ENCODE measurements around the gene TMED9. TPM values are rescaled to one million over a fixed set of nuclear protein-coding genes. Genes with fewer than 3 reads are reported as not detected.

TMED9 gene
- total and polyA plus RNA-seq, 8 donors, result 99.1 to 167 (median 112) TPM

Other genes starting within 250 kb of the TMED9 start
- gene LMAN2, start 240.5 kb upstream of the TMED9 start, total RNA-seq, result 100 to 1,000 TPM in 2 of 6 donors, 10 to 100 TPM in 4; 71.1 to 128 (median 92.6) TPM
- gene LMAN2, start 240.5 kb upstream of the TMED9 start, polyA plus RNA-seq, result 100 to 1,000 TPM in 1 of 2 donors, 10 to 100 TPM in 1; 80.7 to 110 TPM
- gene RGS14, start 234.3 kb upstream of the TMED9 start, total RNA-seq, result 10 to 100 TPM in 4 of 6 donors, 1 to 10 TPM in 2; 7.0 to 15.7 (median 11.3) TPM
- gene RGS14, start 234.3 kb upstream of the TMED9 start, polyA plus RNA-seq, result 10 to 100 TPM; 24.7 to 30.9 TPM
- not detected for gene SLC34A1, start 207.8 kb upstream of the TMED9 start, total RNA-seq
- gene SLC34A1, start 207.8 kb upstream of the TMED9 start, polyA plus RNA-seq, result not detected
- not detected for gene PFN3, start 191.5 kb upstream of the TMED9 start, total RNA-seq
- gene PFN3, start 191.5 kb upstream of the TMED9 start, polyA plus RNA-seq, result not detected
- 1 to 10 TPM in 5 of 6 donors, under 1 TPM in 1; 0.83 to 2.6 (median 1.8) TPM for gene F12, start 182.6 kb upstream of the TMED9 start, total RNA-seq
- 1 to 10 TPM; 1.1 to 2.2 TPM for gene F12, start 182.6 kb upstream of the TMED9 start, polyA plus RNA-seq
- gene GRK6, start 165.5 kb upstream of the TMED9 start, total RNA-seq, result 10 to 100 TPM; 10.6 to 14.5 (median 12.3) TPM
- 1 to 10 TPM; 7.2 to 7.6 TPM for gene GRK6, start 165.5 kb upstream of the TMED9 start, polyA plus RNA-seq
- gene PRR7, start 145.4 kb upstream of the TMED9 start, total RNA-seq, result 1 to 10 TPM; 1.7 to 3.5 (median 2.5) TPM
- gene PRR7, start 145.4 kb upstream of the TMED9 start, polyA plus RNA-seq, result 1 to 10 TPM; 2.8 to 3.2 TPM
- gene DBN1, start 118.6 kb upstream of the TMED9 start, total RNA-seq, result 10 to 100 TPM; 10.2 to 38.2 (median 15.7) TPM
- gene DBN1, start 118.6 kb upstream of the TMED9 start, polyA plus RNA-seq, result 10 to 100 TPM; 17.1 to 29.2 TPM
- 10 to 100 TPM in 2 of 6 donors, 1 to 10 TPM in 4; 3.9 to 39.9 (median 8.7) TPM for gene PDLIM7, start 94.6 kb upstream of the TMED9 start, total RNA-seq
- gene PDLIM7, start 94.6 kb upstream of the TMED9 start, polyA plus RNA-seq, result 10 to 100 TPM; 23.2 to 38.0 TPM
- gene DOK3, start 82.4 kb upstream of the TMED9 start, total RNA-seq, result 10 to 100 TPM in 1 of 6 donors, 1 to 10 TPM in 4, under 1 TPM in 1; 0.98 to 11.4 (median 4.3) TPM
- 1 to 10 TPM; 3.9 to 6.5 TPM for gene DOK3, start 82.4 kb upstream of the TMED9 start, polyA plus RNA-seq
- 10 to 100 TPM; 24.3 to 47.4 (median 39.4) TPM for gene DDX41, start 75.2 kb upstream of the TMED9 start, total RNA-seq
- gene DDX41, start 75.2 kb upstream of the TMED9 start, polyA plus RNA-seq, result 10 to 100 TPM; 68.3 to 88.1 TPM
- 10 to 100 TPM; 30.1 to 79.7 (median 41.8) TPM for gene FAM193B, start 37.6 kb upstream of the TMED9 start, total RNA-seq
- gene FAM193B, start 37.6 kb upstream of the TMED9 start, polyA plus RNA-seq, result 100 to 1,000 TPM; 399 to 519 TPM
- 10 to 100 TPM; 12.6 to 20.3 (median 15.8) TPM for gene B4GALT7, start 7.9 kb downstream of the TMED9 start, total RNA-seq
- gene B4GALT7, start 7.9 kb downstream of the TMED9 start, polyA plus RNA-seq, result 10 to 100 TPM; 44.6 to 51.0 TPM
- gene FAM153A, start 190.7 kb downstream of the TMED9 start, total RNA-seq, result 1 to 10 TPM; 1.4 to 7.5 (median 4.4) TPM
- gene FAM153A, start 190.7 kb downstream of the TMED9 start, polyA plus RNA-seq, result 1 to 10 TPM; 2.9 to 4.4 TPM